IMR-90 (cell line): ENCODE results near the gene RIMKLA. TPM values are rescaled to one million over a fixed set of nuclear protein-coding genes. Genes with fewer than 3 reads are reported as not detected.

Source experiments
- ATAC-seq: fragments of 200-7000 bp; cut with Tn5 transposase; 2 replicates; pipeline ENCODE4 v1.9.1; 2020; ENCODE audit warnings: low read depth, mild to moderate bottlenecking, moderate library complexity
- BruUV-seq: library from RNA; stranded (reverse); fragments of 400-500 nt; replicated peaks from 2 replicates; lab custom pipeline; 2021; lab: Mats Ljungman, UMichigan
- CTCF ChIA-PET: fragments of 300-600 bp; formaldehyde crosslinking; extraction: SDS; loops from one replicate; lab custom pipeline; 2021; ENCODE audit warnings: antibody characterized with exemption; lab: Yijun Ruan, JAX
- POLR2A ChIA-PET: fragments of 300-600 bp; sonication (Branson Sonifier 250); formaldehyde crosslinking; loops from one replicate; lab custom pipeline; 2022; ENCODE audit warnings: antibody characterized with exemption; ENCODE audit not compliant: unreplicated experiment; lab: Charles Lee
- DNase-seq: peaks from one replicate; pipeline ENCODE4 v3.0.0; 2013
- H2AFZ ChIP-seq: replicated peaks from 2 replicates; pipeline ENCODE3; 2013; ENCODE audit warnings: low read length, mild to moderate bottlenecking; ENCODE audit not compliant: poor library complexity
- H2AK5ac ChIP-seq: 2 replicates; pipeline ENCODE4 v1.6.1; 2013; ENCODE audit warnings: low read depth, low read length, inconsistent platforms
- H2AK9ac ChIP-seq: replicated peaks from 2 replicates; pipeline ENCODE3; 2013; ENCODE audit warnings: mild to moderate bottlenecking, low read depth, low read length, moderate library complexity; ENCODE audit not compliant: poor library complexity
- H2BK120ac ChIP-seq: 2 replicates; pipeline ENCODE4 v1.6.1; 2013; ENCODE audit warnings: low read depth, low read length, inconsistent platforms
- H2BK15ac ChIP-seq: 3 replicates; pipeline ENCODE4 v1.6.1; 2013; ENCODE audit warnings: low read depth, low read length, inconsistent platforms
- H2BK20ac ChIP-seq: 2 replicates; pipeline ENCODE4 v1.6.1; 2013; ENCODE audit warnings: low read depth, mild to moderate bottlenecking, inconsistent platforms, low read length, moderate library complexity
- H2BK5ac ChIP-seq: 2 replicates; pipeline ENCODE4 v1.6.1; 2013; ENCODE audit warnings: mild to moderate bottlenecking, low read depth, low read length, inconsistent platforms; ENCODE audit not compliant: poor library complexity, severe bottlenecking
- H3K14ac ChIP-seq: replicated peaks from 2 replicates; pipeline ENCODE4 v1.6.1; 2013; ENCODE audit warnings: low read depth, low read length, inconsistent platforms
- H3K18ac ChIP-seq: 2 replicates; pipeline ENCODE4 v1.6.1; 2013; ENCODE audit warnings: low read depth, low read length, control low read depth
- H3K23ac ChIP-seq: 2 replicates; pipeline ENCODE4 v1.6.1; 2013; ENCODE audit warnings: low read depth, low read length, inconsistent platforms
- H3K27ac ChIP-seq: 2 replicates; pipeline ENCODE4 v1.5.1; 2013; ENCODE audit warnings: mild to moderate bottlenecking, control low read depth, low read length; ENCODE audit not compliant: insufficient read depth
- H3K27me3 ChIP-seq: 2 replicates; pipeline ENCODE4 v1.6.1; 2013; ENCODE audit warnings: low read length; ENCODE audit not compliant: control insufficient read depth, insufficient read depth
- H3K36me3 ChIP-seq: 2 replicates; pipeline ENCODE4 v1.6.1; 2013; ENCODE audit warnings: low read length, mixed read lengths; ENCODE audit not compliant: control insufficient read depth, insufficient read depth
- H3K4ac ChIP-seq: 2 replicates; pipeline ENCODE4 v1.6.1; 2013; ENCODE audit warnings: low read depth, low read length, inconsistent platforms
- H3K4me1 ChIP-seq: 2 replicates; pipeline ENCODE4 v1.6.1; 2013; ENCODE audit warnings: low read length, mixed read lengths; ENCODE audit not compliant: control insufficient read depth, insufficient read depth
- H3K4me2 ChIP-seq: 2 replicates; pipeline ENCODE4 v1.6.1; 2013; ENCODE audit warnings: low read depth, mild to moderate bottlenecking, control low read depth, low read length, moderate library complexity
- H3K4me3 ChIP-seq: 2 replicates; pipeline ENCODE4 v1.5.1; 2013; ENCODE audit warnings: low read depth, mild to moderate bottlenecking, control low read depth, low read length, moderate library complexity; ENCODE audit not compliant: insufficient read depth
- H3K56ac ChIP-seq: 2 replicates; pipeline ENCODE4 v1.6.1; 2013; ENCODE audit warnings: low read length, inconsistent platforms; ENCODE audit not compliant: insufficient read depth; ENCODE audit errors: extremely low read depth
- H3K79me1 ChIP-seq, 2 experiments: 2 replicates each; pipeline ENCODE4 v1.6.1; 2013; ENCODE audit warnings: low read length in 2 of 2, inconsistent platforms in 1 of 2, low read depth in 1 of 2
- H3K9ac ChIP-seq: 2 replicates; pipeline ENCODE4 v1.6.1; 2013; ENCODE audit warnings: low read depth, low read length, control low read depth
- H3K9me1 ChIP-seq: 2 replicates; pipeline ENCODE4 v1.6.1; 2013; ENCODE audit warnings: low read length, inconsistent platforms; ENCODE audit not compliant: insufficient read depth
- H3K9me3 ChIP-seq: 2 replicates; pipeline ENCODE4 v1.6.1; 2013; ENCODE audit warnings: low read length; ENCODE audit not compliant: control insufficient read depth, insufficient read depth
- H4K20me1 ChIP-seq: 2 replicates; pipeline ENCODE4 v1.6.1; 2013; ENCODE audit warnings: low read length, inconsistent platforms; ENCODE audit not compliant: insufficient read depth
- H4K5ac ChIP-seq: 2 replicates; pipeline ENCODE4 v1.6.1; 2013; ENCODE audit warnings: mild to moderate bottlenecking, low read depth, low read length, control low read depth
- H4K8ac ChIP-seq, 2 experiments: 2 replicates each; pipeline ENCODE4 v1.6.1; 2013; ENCODE audit warnings: low read depth in 2 of 2, low read length in 2 of 2, control low read depth in 1 of 2, inconsistent platforms in 1 of 2
- H4K91ac ChIP-seq: 2 replicates; pipeline ENCODE4 v1.6.1; 2013; ENCODE audit warnings: low read depth, low read length, inconsistent platforms; ENCODE audit not compliant: insufficient read depth
- BHLHE40 ChIP-seq: fragments of 150-350 bp; IDR thresholded peaks from 2 replicates; pipeline ENCODE4 v1.6.1; 2016; ENCODE audit warnings: mild to moderate bottlenecking, low read depth, low read length
- CEBPB ChIP-seq: IDR thresholded peaks from 2 replicates; pipeline ENCODE4 v1.6.1; 2012; ENCODE audit warnings: low read depth, low read length, improper control_type of control experiment
- CHD1 ChIP-seq: IDR thresholded peaks from 2 replicates; pipeline ENCODE4 v1.6.1; 2012; ENCODE audit warnings: low read depth, low read length, improper control_type of control experiment
- CTCF ChIP-seq: conservative IDR thresholded peaks from 2 replicates; pipeline ENCODE4 v1.5.1; 2012; ENCODE audit warnings: mild to moderate bottlenecking, low read depth, low read length, improper control_type of control experiment
- ELK1 ChIP-seq: fragments of 150-350 bp; IDR thresholded peaks from 2 replicates; pipeline ENCODE4 v1.6.1; 2016; ENCODE audit warnings: low read depth, mild to moderate bottlenecking, low read length, moderate library complexity, borderline replicate concordance
- FOS ChIP-seq: fragments of 150-350 bp; IDR thresholded peaks from 2 replicates; pipeline ENCODE4 v1.6.1; 2016; ENCODE audit warnings: low read depth, low read length
- MAFK ChIP-seq: IDR thresholded peaks from 2 replicates; pipeline ENCODE4 v1.6.1; 2012; ENCODE audit warnings: low read depth, low read length, improper control_type of control experiment
- MAZ ChIP-seq: IDR thresholded peaks from 2 replicates; pipeline ENCODE4 v1.6.1; 2012; ENCODE audit warnings: low read depth, mild to moderate bottlenecking, low read length, improper control_type of control experiment, moderate library complexity, borderline replicate concordance
- MXI1 ChIP-seq: IDR thresholded peaks from 2 replicates; pipeline ENCODE4 v1.6.1; 2012; ENCODE audit warnings: low read depth, mild to moderate bottlenecking, low read length, moderate library complexity, borderline replicate concordance
- NFE2L2 ChIP-seq: fragments of 150-350 bp; IDR thresholded peaks from 2 replicates; pipeline ENCODE4 v1.6.1; 2016; ENCODE audit warnings: low read depth, mild to moderate bottlenecking, low read length
- POLR2A ChIP-seq: IDR thresholded peaks from 2 replicates; pipeline ENCODE4 v1.6.1; 2012; ENCODE audit warnings: mild to moderate bottlenecking, low read depth, low read length
- RAD21 ChIP-seq: IDR thresholded peaks from 2 replicates; pipeline ENCODE4 v1.6.1; 2012; ENCODE audit warnings: low read length, improper control_type of control experiment
- RCOR1 ChIP-seq: IDR thresholded peaks from 2 replicates; pipeline ENCODE4 v1.6.1; 2012; ENCODE audit warnings: mild to moderate bottlenecking, low read length, improper control_type of control experiment; ENCODE audit not compliant: insufficient replicate concordance
- RFX5 ChIP-seq: IDR thresholded peaks from 2 replicates; pipeline ENCODE4 v1.8.0; 2012; ENCODE audit warnings: low read depth, mild to moderate bottlenecking, low read length, moderate library complexity
- SMC3 ChIP-seq: fragments of 150-350 bp; IDR thresholded peaks from 2 replicates; pipeline ENCODE4 v1.6.1; 2016; ENCODE audit warnings: low read depth, mild to moderate bottlenecking, antibody characterized with exemption, low read length, moderate library complexity
- USF2 ChIP-seq: fragments of 150-350 bp; IDR thresholded peaks from 2 replicates; pipeline ENCODE4 v1.6.1; 2017; ENCODE audit warnings: mild to moderate bottlenecking, antibody characterized with exemption, low read length, low read depth
- WGBS, 2 experiments: methylation state at CpG; one replicate each; pipeline versions ENCODE4 v1.1.5 to v1.1.7; 2013; ENCODE audit warnings: missing lambda C conversion rate in 2 of 2; ENCODE audit not compliant: insufficient read length in 1 of 2; ENCODE audit errors: extremely low coverage in 2 of 2; 5-methylcytosine and 5-hydroxymethylcytosine counted together
- dilution Hi-C: fragments of 300-500 bp; cut with HindIII; formaldehyde crosslinking; loops from one replicate; pipeline ENCODE4 v1.14.3; 2018; ENCODE audit warnings: low sequenced_read_pairs; ENCODE audit not compliant: unreplicated experiment
- in situ Hi-C: fragments of 300-500 bp; cut with MboI; formaldehyde crosslinking; loops from 3 replicates; pipeline ENCODE4 v1.14.3; 2019; ENCODE audit warnings: low sequenced_read_pairs, inconsistent platforms, mixed read lengths
- intact Hi-C: fragments of 100-400 bp; cut with micrococcal nuclease; formaldehyde crosslinking; loops from 2 replicates; pipeline ENCODE4 v1.10.0; 2022
- polyA plus RNA-seq, 3 experiments: library from polyadenylated mRNA; depleted of rRNA; stranded (reverse); fragments of >200 nt; gene quantifications; 2 replicates each; pipeline ENCODE4 v1.2.3, GENCODE V29; 2012; ENCODE audit warnings: low replicate concordance in 1 of 3
- total RNA-seq: library from RNA; depleted of rRNA; stranded (reverse); fragments of >200 nt; gene quantifications from 2 replicates; pipeline ENCODE4 v1.2.3, GENCODE V29; 2012

RIMKLA gene
- total and polyA plus RNA-seq, 2 of the 4 experiments (the other 2 are of a cell fraction): not detected

- Histone ChIP-seq H4K8ac (no peak overlapping the region), H4K5ac (no peak overlapping the region), H2BK20ac (no peak overlapping the region), H2BK5ac (no peak overlapping the region), H3K4me3 (no peak overlapping the region), H3K56ac (no peak overlapping the region), H3K27ac (no peak overlapping the region), H3K23ac (no peak overlapping the region), H4K20me1 (no peaks in the 10 kb centered on the region), H3K27me3 (peaks cover 7% of the 10 kb centered on the region), H3K9ac (no peak overlapping the region), H2BK120ac (no peak overlapping the region), H3K4me1 (no peaks in the 10 kb centered on the region), H3K79me1 (no peaks in the 10 kb centered on the region), H2AK5ac (no peak overlapping the region), H3K9me1 (no peaks in the 10 kb centered on the region), H4K91ac (no peak overlapping the region), H3K4me2 (no peak overlapping the region), H3K18ac (no peak overlapping the region), H3K36me3 (no peaks in the 10 kb centered on the region), H3K14ac (no peak overlapping the region), H2AK9ac (no peak overlapping the region), H2BK15ac (no peak overlapping the region), H3K9me3 (no peaks in the 10 kb centered on the region), H3K4ac (no peak overlapping the region), H2AFZ (no peak overlapping the region)
- dilution Hi-C loops (no loop called here), in situ Hi-C loops (no loop called here), intact Hi-C loops (no loop called here)
- TF ChIP-seq RFX5: no peak
- no peak for TF ChIP-seq RCOR1
- no peak for TF ChIP-seq SMC3
- no peak for TF ChIP-seq CTCF
- TF ChIP-seq CEBPB: no peak
- TF ChIP-seq NFE2L2: no peak
- TF ChIP-seq USF2: no peak
- TF ChIP-seq ELK1: no peak
- no peak for TF ChIP-seq BHLHE40
- no peak for TF ChIP-seq MXI1
- TF ChIP-seq RAD21: no peak
- TF ChIP-seq MAZ: no peak
- no peak for TF ChIP-seq CHD1
- no peak for TF ChIP-seq FOS
- no peak for TF ChIP-seq POLR2A
- TF ChIP-seq MAFK: no peak
- WGBS, 2 experiments: 70% methylated on average over 3 of the region's 6 CpGs; no CpG with 5 or more reads in 1 of the 2 experiments
- POLR2A ChIA-PET: no interaction called here
- DNase-seq: no peak
- CTCF ChIA-PET: no interaction called here
- BruUV-seq: no TSS peak
- no peak for ATAC-seq
Measured at GRCh38 chr1:42433369-42433768, 52.8 kb downstream of the RIMKLA start.
